ENCODE results near the gene DAP. TPM values are rescaled to one million over a fixed set of nuclear protein-coding genes. Genes with fewer than 3 reads are reported as not detected.
A peak's percentile ranks its signal among the peaks of the same experiment; 100 is the strongest.

Gene DAP
- total RNA-seq, 1 experiment from 2014 or later: 47.2 TPM

DNA sequence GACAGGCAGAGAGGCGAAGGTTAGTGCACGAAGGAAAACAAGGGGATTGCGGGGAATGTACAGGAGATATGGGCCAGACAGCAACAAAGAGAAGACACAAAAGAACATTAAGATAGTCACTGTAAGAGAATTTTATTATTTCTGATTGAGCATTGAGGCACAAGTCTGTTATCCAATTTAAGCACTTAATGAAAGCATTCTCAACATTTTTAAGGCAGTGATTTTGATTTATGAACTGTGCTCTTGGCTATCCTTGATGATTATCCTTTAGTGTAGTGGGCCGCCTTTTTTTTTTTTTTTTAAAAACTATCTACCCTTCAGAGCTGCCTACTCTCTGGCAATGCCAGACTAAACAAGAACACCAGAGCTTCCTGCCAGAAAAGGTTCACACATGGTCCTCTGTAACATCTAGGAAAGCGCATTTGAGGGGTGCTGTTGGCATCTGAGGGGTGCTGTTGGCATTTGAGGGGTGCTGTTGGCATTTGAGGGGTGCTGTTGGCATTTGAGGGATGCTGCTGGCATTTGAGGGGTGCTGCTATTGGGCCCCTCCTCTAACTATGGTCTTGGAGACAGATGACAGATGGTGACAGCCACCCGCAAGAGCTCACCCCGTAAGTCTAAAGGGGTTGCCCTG, 3.0 kb downstream of the DAP start:
- Histone ChIP-seq H3K79me2 (ENCODE audit: insufficient read depth, low read length) (no peaks in the 10 kb centered on the region; the same call in 1 of the 2 replicates), H3K27me3 (ENCODE audit: insufficient read depth, low read length) (no peaks in the 10 kb centered on the region), H3K4me2 (ENCODE audit: insufficient read depth, insufficient read length, low read length) (no peak overlapping the region), H3K4ac (ENCODE audit: low read depth, low read length) (no peak overlapping the region), H3K9ac (ENCODE audit: extremely low read depth, insufficient read length, low read length) (no peak overlapping the region), H3K23ac (ENCODE audit: insufficient read length, low read depth, low read length) (no peak overlapping the region), H3T11ph (ENCODE audit: low read length) (no peak overlapping the region), H3K23me2 (ENCODE audit: insufficient read length, low read depth, low read length, poor library complexity, severe bottlenecking) (peaks cover 11% of the 10 kb centered on the region), H2AFZ (ENCODE audit: low read length) (no peak overlapping the region), H3K79me1 (ENCODE audit: insufficient read depth, low read depth, low read length, poor library complexity, severe bottlenecking) (peaks cover 3% of the 10 kb centered on the region), H2BK120ac (ENCODE audit: low read depth, low read length, poor library complexity, severe bottlenecking) (no peak overlapping the region), H3K18ac (ENCODE audit: insufficient read length, low read depth, low read length) (no peak overlapping the region), H4K5ac (ENCODE audit: insufficient read length, low read depth, low read length) (no peak overlapping the region), H3K27ac (ENCODE audit: insufficient read length, low read depth, low read length) (no peak overlapping the region), H4K8ac (replicated peaks; ENCODE audit: insufficient read length, low read depth, low read length) (no peak overlapping the region), H3K14ac (ENCODE audit: insufficient read depth, low read length) (no peak overlapping the region), H4K20me1 (ENCODE audit: control insufficient read depth, insufficient read depth, insufficient read length) (no peaks in the 10 kb centered on the region), H2BK12ac (ENCODE audit: insufficient read length, low read depth, low read length) (no peak overlapping the region), H2BK5ac (ENCODE audit: insufficient read length, low read length) (no peak overlapping the region), H2BK20ac (ENCODE audit: low read depth, low read length, poor library complexity, severe bottlenecking) (no peak overlapping the region), H3K9me3 (ENCODE audit: control insufficient read depth, low read depth, low read length) (no peaks in the 10 kb centered on the region), H4K91ac (ENCODE audit: insufficient read length, low read depth, low read length) (no peak overlapping the region), H2BK15ac (ENCODE audit: low read depth, low read length) (no peak overlapping the region), H3K4me1 (ENCODE audit: insufficient read depth, low read length) (peaks cover 5% of the 10 kb centered on the region; the same call in 1 of the 2 replicates), H2AK5ac (ENCODE audit: insufficient read length, low read length) (no peak overlapping the region), H3K56ac (ENCODE audit: insufficient read length, low read depth, low read length) (no peak overlapping the region)
- no peak for DNase-seq
- Mint-ChIP-seq H3K4me3 (no peak overlapping the region), H3K36me3 (ENCODE audit: insufficient read depth in 1 of 3, low read depth in 3 of 3) (peaks cover 5 to 22% (median 17%) of the 10 kb centered on the region in 3 experiments), H3K27ac (peak overlapping the region in 1 of 3 experiments; percentile 15; a peak in 1 of 7 replicates), H3K9me3 (no peaks in the 10 kb centered on the region; a peak in 1 of 5 replicates), H3K4me1 (peaks cover 34 to 38% of the 10 kb centered on the region in 2 experiments), H3K27me3 (ENCODE audit: low read depth) (peaks cover 14% of the 10 kb centered on the region)
- no CpG with 5 or more reads among the region's 7 CpGs for WGBS (ENCODE audit: extremely low coverage, insufficient read length, low lambda C conversion rate)
- TF ChIP-seq, protein P1, sequence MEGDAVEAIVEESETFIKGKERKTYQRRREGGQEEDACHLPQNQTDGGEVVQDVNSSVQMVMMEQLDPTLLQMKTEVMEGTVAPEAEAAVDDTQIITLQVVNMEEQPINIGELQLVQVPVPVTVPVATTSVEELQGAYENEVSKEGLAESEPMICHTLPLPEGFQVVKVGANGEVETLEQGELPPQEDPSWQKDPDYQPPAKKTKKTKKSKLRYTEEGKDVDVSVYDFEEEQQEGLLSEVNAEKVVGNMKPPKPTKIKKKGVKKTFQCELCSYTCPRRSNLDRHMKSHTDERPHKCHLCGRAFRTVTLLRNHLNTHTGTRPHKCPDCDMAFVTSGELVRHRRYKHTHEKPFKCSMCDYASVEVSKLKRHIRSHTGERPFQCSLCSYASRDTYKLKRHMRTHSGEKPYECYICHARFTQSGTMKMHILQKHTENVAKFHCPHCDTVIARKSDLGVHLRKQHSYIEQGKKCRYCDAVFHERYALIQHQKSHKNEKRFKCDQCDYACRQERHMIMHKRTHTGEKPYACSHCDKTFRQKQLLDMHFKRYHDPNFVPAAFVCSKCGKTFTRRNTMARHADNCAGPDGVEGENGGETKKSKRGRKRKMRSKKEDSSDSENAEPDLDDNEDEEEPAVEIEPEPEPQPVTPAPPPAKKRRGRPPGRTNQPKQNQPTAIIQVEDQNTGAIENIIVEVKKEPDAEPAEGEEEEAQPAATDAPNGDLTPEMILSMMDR (conservative IDR thresholded peaks at IDR 0.05): no peak

Measured in H9 (cell line).